Fibroblast of peridontal ligament (primary cell): ENCODE data around the gene GPR82.
A peak's percentile ranks its signal among the peaks of the same experiment; 100 is the strongest.
"Not testable (repeated sequence)": the region's sequence is repeated elsewhere in the genome, so short reads cannot be mapped to it uniquely, and the experiment has no call there.

Experiments used
- DNase-seq: peaks from one replicate; pipeline ENCODE4 v3.0.0-alpha.2; 2010; ENCODE audit errors: extremely low read depth

GPR82 gene

GRCh38 chrX:41718481-41719235 is 5.3 kb upstream of the GPR82 start:
- no peak for DNase-seq

- DNase-seq, result not testable (repeated sequence)
Measured at GRCh38 chrX:41719610-41720009, 4.4 kb upstream of the GPR82 start.

GRCh38 chrX:41720125-41720779 is 3.7 kb upstream of the GPR82 start:
- peak; percentile 28 for DNase-seq

- DNase-seq, result no peak
Measured at GRCh38 chrX:41721590-41721989, 2.4 kb upstream of the GPR82 start.

GRCh38 chrX:41722214-41722613 is 1.8 kb upstream of the GPR82 start:
- no peak for DNase-seq

GRCh38 chrX:41722816-41723618 is 964 bp upstream of the GPR82 start:
- peak; percentile 55 for DNase-seq

GRCh38 chrX:41728125-41728524 is 4.1 kb downstream of the GPR82 start:
- DNase-seq, result no peak

GRCh38 chrX:41730081-41730480 is 6.1 kb downstream of the GPR82 start:
- peak; percentile 32 for DNase-seq

- no peak for DNase-seq
Measured at GRCh38 chrX:41732260-41732659, 8.3 kb downstream of the GPR82 start.

- no peak for DNase-seq
Measured at GRCh38 chrX:41733939-41734338, 10.0 kb downstream of the GPR82 start.

- peak; percentile 27 for DNase-seq
Measured at GRCh38 chrX:41734530-41734929, 10.5 kb downstream of the GPR82 start.

GRCh38 chrX:41737065-41737464 is 13.1 kb downstream of the GPR82 start:
- no peak for DNase-seq

- DNase-seq, result no peak
Measured at GRCh38 chrX:41739871-41740270, 15.9 kb downstream of the GPR82 start.

GRCh38 chrX:41750716-41751115 is 26.7 kb downstream of the GPR82 start:
- no peak for DNase-seq

- no peak for DNase-seq
Measured at GRCh38 chrX:41758401-41758800, 34.4 kb downstream of the GPR82 start.

GRCh38 chrX:41759817-41760216 is 35.8 kb downstream of the GPR82 start:
- DNase-seq, result peak; percentile 65

- no peak for DNase-seq
Measured at GRCh38 chrX:41761169-41761568, 37.2 kb downstream of the GPR82 start.

GRCh38 chrX:41761702-41762101 is 37.7 kb downstream of the GPR82 start:
- no peak for DNase-seq

- DNase-seq, result peak; percentile 22
Measured at GRCh38 chrX:41779030-41779564, 55.1 kb downstream of the GPR82 start.
